Liver (tissue), 9 donors: ENCODE results near the gene PPP2R2B. TPM values are rescaled to one million over a fixed set of nuclear protein-coding genes. Genes with fewer than 3 reads are reported as not detected.

ENCODE experiments used
- DNase-seq: peaks from one replicate; pipeline ENCODE4 v3.0.0-alpha.2; 2017; ENCODE audit warnings: low spot score
- H3K27ac ChIP-seq, 2 donors: one replicate each; pipeline ENCODE4 v1.7.0; 2013; ENCODE audit warnings: inconsistent platforms in 2 of 2, low read length in 2 of 2, control low read depth in 1 of 2, low read depth in 1 of 2, mild to moderate bottlenecking in 1 of 2
- H3K27me3 ChIP-seq, 4 donors: one replicate each; pipeline versions ENCODE4 v1.6.1 to v1.7.0; 2013; ENCODE audit warnings: low read length in 3 of 4, inconsistent platforms in 1 of 4, mild to moderate bottlenecking in 1 of 4, moderate library complexity in 1 of 4; ENCODE audit not compliant: control insufficient read depth in 4 of 4, insufficient read depth in 4 of 4
- H3K36me3 ChIP-seq, 4 donors: one replicate each; pipeline versions ENCODE4 v1.6.1 to v1.7.0; 2013; ENCODE audit warnings: low read length in 3 of 4, mild to moderate bottlenecking in 3 of 4, low read depth in 1 of 4, moderate library complexity in 1 of 4; ENCODE audit not compliant: control insufficient read depth in 4 of 4, insufficient read depth in 3 of 4
- H3K4me1 ChIP-seq, 4 donors: one replicate each; pipeline versions ENCODE4 v1.6.1 to v1.7.0; 2013; ENCODE audit warnings: low read length in 3 of 4, mild to moderate bottlenecking in 3 of 4, moderate library complexity in 1 of 4; ENCODE audit not compliant: control insufficient read depth in 4 of 4, insufficient read depth in 4 of 4
- H3K4me3 ChIP-seq, 3 donors: one replicate each; pipeline versions ENCODE4 v1.6.1 to v1.7.0; 2013; ENCODE audit warnings: low read length in 3 of 3, control low read depth in 1 of 3, low read depth in 1 of 3, mild to moderate bottlenecking in 1 of 3
- H3K9ac ChIP-seq, 2 donors: one replicate each; pipeline ENCODE4 v1.7.0; 2013; ENCODE audit warnings: low read length in 2 of 2, mild to moderate bottlenecking in 2 of 2, moderate library complexity in 2 of 2, control low read depth in 1 of 2, low read depth in 1 of 2
- H3K9me3 ChIP-seq, 4 donors: one replicate each; pipeline versions ENCODE4 v1.6.1 to v1.7.0; 2013; ENCODE audit warnings: low read length in 3 of 4; ENCODE audit not compliant: control insufficient read depth in 4 of 4
- EGR1 ChIP-seq, 2 donors: IDR thresholded peaks; 2 replicates each; pipeline ENCODE4 v1.6.1; 2016 to 2018; ENCODE audit warnings: antibody characterized with exemption in 2 of 2, low read depth in 2 of 2
- FOXA1 ChIP-seq: IDR thresholded peaks from 2 replicates; pipeline ENCODE4 v1.6.1; 2016; ENCODE audit warnings: antibody characterized with exemption
- FOXA2 ChIP-seq: IDR thresholded peaks from 2 replicates; pipeline ENCODE4 v1.6.1; 2016; ENCODE audit warnings: antibody characterized with exemption
- GABPA ChIP-seq, 2 donors: IDR thresholded peaks in 1 of 2; conservative IDR thresholded peaks in 1 of 2; 2 replicates each; pipeline ENCODE4 v1.6.1; 2016; ENCODE audit warnings: antibody characterized with exemption in 2 of 2, mild to moderate bottlenecking in 1 of 2, moderate library complexity in 1 of 2
- HNF4A ChIP-seq, 2 donors: conservative IDR thresholded peaks; 2 replicates each; pipeline ENCODE4 v1.6.1; 2016; ENCODE audit warnings: antibody characterized with exemption in 2 of 2, mild to moderate bottlenecking in 2 of 2
- HNF4G ChIP-seq: IDR thresholded peaks from 2 replicates; pipeline ENCODE4 v1.6.1; 2016; ENCODE audit warnings: antibody characterized with exemption
- JUND ChIP-seq, 2 donors: IDR thresholded peaks; 2 replicates each; pipeline ENCODE4 v1.6.1; 2016; ENCODE audit warnings: antibody characterized with exemption in 2 of 2
- NR2F2 ChIP-seq: IDR thresholded peaks from 2 replicates; pipeline ENCODE4 v1.6.1; 2016; ENCODE audit warnings: antibody characterized with exemption
- RAD21 ChIP-seq, 2 donors: IDR thresholded peaks; 2 replicates each; pipeline ENCODE4 v1.6.1; 2016; ENCODE audit warnings: antibody characterized with exemption in 2 of 2, mild to moderate bottlenecking in 2 of 2
- RXRA ChIP-seq, 2 donors: IDR thresholded peaks; 2 replicates each; pipeline ENCODE4 v1.6.1; 2017 to 2018; ENCODE audit warnings: antibody characterized with exemption in 2 of 2, mild to moderate bottlenecking in 1 of 2
- SP1 ChIP-seq: IDR thresholded peaks from 2 replicates; pipeline ENCODE4 v1.6.1; 2018; ENCODE audit warnings: antibody characterized with exemption, mild to moderate bottlenecking
- TAF1 ChIP-seq: conservative IDR thresholded peaks from 2 replicates; pipeline ENCODE4 v1.6.1; 2016; ENCODE audit warnings: antibody characterized with exemption, mild to moderate bottlenecking
- YY1 ChIP-seq: IDR thresholded peaks from 2 replicates; pipeline ENCODE4 v1.6.1; 2016; ENCODE audit warnings: antibody characterized with exemption, mild to moderate bottlenecking
- WGBS: extraction: QIAGEN DNeasy Blood & Tissue Kit; methylation state at CpG from one replicate; pipeline ENCODE4 v1.1.7; 2013; 5-methylcytosine and 5-hydroxymethylcytosine counted together
- polyA plus RNA-seq, 2 donors: library from polyadenylated mRNA; stranded (reverse) in 1 of 2; unstranded in 1 of 2; fragments of 200-250 nt in 1 of 2; fragments of >200 nt in 1 of 2; fragmentation: Nextera tagmentation in 1 of 2; extraction: Ambion mirVana in 1 of 2; gene quantifications; one replicate each; pipeline versions ENCODE4 v1.2.1 to v1.2.3, GENCODE V29; 2013 to 2015
- total RNA-seq, 2 donors: library from RNA; depleted of rRNA; stranded (reverse); fragments of >200 nt; gene quantifications; one replicate each; pipeline ENCODE4 v1.2.3, GENCODE V29; 2014
- TF ChIP-seq, protein P1 (sequence below): fragments of 150-350 bp; IDR thresholded peaks from 2 replicates; pipeline ENCODE4 v1.5.1; 2017; ENCODE audit warnings: improper control_type of control experiment, low read depth, low read length; ENCODE audit not compliant: missing input control
- TF ChIP-seq, protein P2 (sequence below): IDR thresholded peaks from 2 replicates; pipeline ENCODE4 v1.6.1; 2016; ENCODE audit warnings: antibody characterized with exemption, mild to moderate bottlenecking
- TF ChIP-seq, protein P3 (sequence below): IDR thresholded peaks from 2 replicates; pipeline ENCODE4 v1.6.1; 2016; ENCODE audit warnings: antibody characterized with exemption
- TF ChIP-seq, protein P4 (sequence below): IDR thresholded peaks from 2 replicates; pipeline ENCODE4 v1.6.1; 2016; ENCODE audit warnings: antibody characterized with exemption
- TF ChIP-seq, protein P5 (sequence below): IDR thresholded peaks from 2 replicates; pipeline ENCODE4 v1.6.1; 2016; ENCODE audit warnings: antibody characterized with exemption
- donor health status: healthy.
- donor health status: healthy.
- donor health status: healthy.
- donor health status: healthy.
- donor health status: healthy.

PPP2R2B gene
- total and polyA plus RNA-seq, 4 donors = 0.15 to 6.3 (median 0.40) TPM

DNA sequence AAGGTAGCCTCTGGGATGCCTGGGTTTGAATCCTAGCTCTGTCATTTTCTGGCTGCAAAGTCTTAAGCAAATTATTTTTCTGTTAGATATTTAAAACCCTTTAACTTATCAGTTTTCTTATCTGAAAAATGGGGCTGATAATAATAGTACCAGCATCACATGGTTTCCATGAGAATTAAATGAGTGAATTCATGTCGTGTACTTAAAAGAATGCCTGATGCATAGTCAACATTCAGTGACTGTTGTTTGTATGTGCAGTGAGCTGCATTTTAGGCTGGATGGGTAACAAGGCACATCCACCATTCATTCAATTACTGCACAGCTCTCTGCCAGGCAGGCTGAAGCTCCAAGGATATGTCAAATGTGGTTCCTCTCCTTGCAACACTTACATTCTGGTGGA lies 122.0 kb downstream of the PPP2R2B start:
- no peaks in the 10 kb centered on the region for H3K4me1 ChIP-seq
- no peaks in the 10 kb centered on the region for H3K36me3 ChIP-seq
- 70% methylated on average over 1 of the region's 1 CpG for WGBS
- H3K9ac ChIP-seq = no peak overlapping the region
- no peak for DNase-seq
- H3K27ac ChIP-seq = no peak overlapping the region
- H3K4me3 ChIP-seq = no peak overlapping the region
- no peaks in the 10 kb centered on the region for H3K9me3 ChIP-seq
- TF ChIP-seq EGR1 (IDR thresholded peaks at IDR 0.05; ENCODE audit: low read depth in 2 of 2) = no peak
- no peak for TF ChIP-seq JUND (IDR thresholded peaks at IDR 0.05)
- TF ChIP-seq RXRA (IDR thresholded peaks at IDR 0.05) = no peak
- TF ChIP-seq, protein P1, sequence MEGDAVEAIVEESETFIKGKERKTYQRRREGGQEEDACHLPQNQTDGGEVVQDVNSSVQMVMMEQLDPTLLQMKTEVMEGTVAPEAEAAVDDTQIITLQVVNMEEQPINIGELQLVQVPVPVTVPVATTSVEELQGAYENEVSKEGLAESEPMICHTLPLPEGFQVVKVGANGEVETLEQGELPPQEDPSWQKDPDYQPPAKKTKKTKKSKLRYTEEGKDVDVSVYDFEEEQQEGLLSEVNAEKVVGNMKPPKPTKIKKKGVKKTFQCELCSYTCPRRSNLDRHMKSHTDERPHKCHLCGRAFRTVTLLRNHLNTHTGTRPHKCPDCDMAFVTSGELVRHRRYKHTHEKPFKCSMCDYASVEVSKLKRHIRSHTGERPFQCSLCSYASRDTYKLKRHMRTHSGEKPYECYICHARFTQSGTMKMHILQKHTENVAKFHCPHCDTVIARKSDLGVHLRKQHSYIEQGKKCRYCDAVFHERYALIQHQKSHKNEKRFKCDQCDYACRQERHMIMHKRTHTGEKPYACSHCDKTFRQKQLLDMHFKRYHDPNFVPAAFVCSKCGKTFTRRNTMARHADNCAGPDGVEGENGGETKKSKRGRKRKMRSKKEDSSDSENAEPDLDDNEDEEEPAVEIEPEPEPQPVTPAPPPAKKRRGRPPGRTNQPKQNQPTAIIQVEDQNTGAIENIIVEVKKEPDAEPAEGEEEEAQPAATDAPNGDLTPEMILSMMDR = no peak
- no peak for TF ChIP-seq TAF1
- no peak for TF ChIP-seq FOXA1
- no peak for TF ChIP-seq FOXA2
- TF ChIP-seq, protein P2, sequence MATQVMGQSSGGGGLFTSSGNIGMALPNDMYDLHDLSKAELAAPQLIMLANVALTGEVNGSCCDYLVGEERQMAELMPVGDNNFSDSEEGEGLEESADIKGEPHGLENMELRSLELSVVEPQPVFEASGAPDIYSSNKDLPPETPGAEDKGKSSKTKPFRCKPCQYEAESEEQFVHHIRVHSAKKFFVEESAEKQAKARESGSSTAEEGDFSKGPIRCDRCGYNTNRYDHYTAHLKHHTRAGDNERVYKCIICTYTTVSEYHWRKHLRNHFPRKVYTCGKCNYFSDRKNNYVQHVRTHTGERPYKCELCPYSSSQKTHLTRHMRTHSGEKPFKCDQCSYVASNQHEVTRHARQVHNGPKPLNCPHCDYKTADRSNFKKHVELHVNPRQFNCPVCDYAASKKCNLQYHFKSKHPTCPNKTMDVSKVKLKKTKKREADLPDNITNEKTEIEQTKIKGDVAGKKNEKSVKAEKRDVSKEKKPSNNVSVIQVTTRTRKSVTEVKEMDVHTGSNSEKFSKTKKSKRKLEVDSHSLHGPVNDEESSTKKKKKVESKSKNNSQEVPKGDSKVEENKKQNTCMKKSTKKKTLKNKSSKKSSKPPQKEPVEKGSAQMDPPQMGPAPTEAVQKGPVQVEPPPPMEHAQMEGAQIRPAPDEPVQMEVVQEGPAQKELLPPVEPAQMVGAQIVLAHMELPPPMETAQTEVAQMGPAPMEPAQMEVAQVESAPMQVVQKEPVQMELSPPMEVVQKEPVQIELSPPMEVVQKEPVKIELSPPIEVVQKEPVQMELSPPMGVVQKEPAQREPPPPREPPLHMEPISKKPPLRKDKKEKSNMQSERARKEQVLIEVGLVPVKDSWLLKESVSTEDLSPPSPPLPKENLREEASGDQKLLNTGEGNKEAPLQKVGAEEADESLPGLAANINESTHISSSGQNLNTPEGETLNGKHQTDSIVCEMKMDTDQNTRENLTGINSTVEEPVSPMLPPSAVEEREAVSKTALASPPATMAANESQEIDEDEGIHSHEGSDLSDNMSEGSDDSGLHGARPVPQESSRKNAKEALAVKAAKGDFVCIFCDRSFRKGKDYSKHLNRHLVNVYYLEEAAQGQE = no peak
- TF ChIP-seq, protein P3, sequence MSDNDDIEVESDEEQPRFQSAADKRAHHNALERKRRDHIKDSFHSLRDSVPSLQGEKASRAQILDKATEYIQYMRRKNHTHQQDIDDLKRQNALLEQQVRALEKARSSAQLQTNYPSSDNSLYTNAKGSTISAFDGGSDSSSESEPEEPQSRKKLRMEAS = no peak
- TF ChIP-seq HNF4A (conservative IDR thresholded peaks at IDR 0.05) = no peak
- TF ChIP-seq HNF4G = no peak
- TF ChIP-seq, protein P4, sequence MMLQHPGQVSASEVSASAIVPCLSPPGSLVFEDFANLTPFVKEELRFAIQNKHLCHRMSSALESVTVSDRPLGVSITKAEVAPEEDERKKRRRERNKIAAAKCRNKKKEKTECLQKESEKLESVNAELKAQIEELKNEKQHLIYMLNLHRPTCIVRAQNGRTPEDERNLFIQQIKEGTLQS = no peak
- TF ChIP-seq SP1 = no peak
- no peak for TF ChIP-seq NR2F2
- no peak for TF ChIP-seq GABPA (IDR thresholded peaks at IDR 0.05 in 1 of 2, conservative IDR thresholded peaks at IDR 0.05 in 1 of 2)
- TF ChIP-seq, protein P5, sequence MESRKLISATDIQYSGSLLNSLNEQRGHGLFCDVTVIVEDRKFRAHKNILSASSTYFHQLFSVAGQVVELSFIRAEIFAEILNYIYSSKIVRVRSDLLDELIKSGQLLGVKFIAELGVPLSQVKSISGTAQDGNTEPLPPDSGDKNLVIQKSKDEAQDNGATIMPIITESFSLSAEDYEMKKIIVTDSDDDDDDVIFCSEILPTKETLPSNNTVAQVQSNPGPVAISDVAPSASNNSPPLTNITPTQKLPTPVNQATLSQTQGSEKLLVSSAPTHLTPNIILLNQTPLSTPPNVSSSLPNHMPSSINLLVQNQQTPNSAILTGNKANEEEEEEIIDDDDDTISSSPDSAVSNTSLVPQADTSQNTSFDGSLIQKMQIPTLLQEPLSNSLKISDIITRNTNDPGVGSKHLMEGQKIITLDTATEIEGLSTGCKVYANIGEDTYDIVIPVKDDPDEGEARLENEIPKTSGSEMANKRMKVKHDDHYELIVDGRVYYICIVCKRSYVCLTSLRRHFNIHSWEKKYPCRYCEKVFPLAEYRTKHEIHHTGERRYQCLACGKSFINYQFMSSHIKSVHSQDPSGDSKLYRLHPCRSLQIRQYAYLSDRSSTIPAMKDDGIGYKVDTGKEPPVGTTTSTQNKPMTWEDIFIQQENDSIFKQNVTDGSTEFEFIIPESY = no peak
- no peak for TF ChIP-seq RAD21 (IDR thresholded peaks at IDR 0.05)
- no peaks in the 10 kb centered on the region for H3K27me3 ChIP-seq

DNA sequence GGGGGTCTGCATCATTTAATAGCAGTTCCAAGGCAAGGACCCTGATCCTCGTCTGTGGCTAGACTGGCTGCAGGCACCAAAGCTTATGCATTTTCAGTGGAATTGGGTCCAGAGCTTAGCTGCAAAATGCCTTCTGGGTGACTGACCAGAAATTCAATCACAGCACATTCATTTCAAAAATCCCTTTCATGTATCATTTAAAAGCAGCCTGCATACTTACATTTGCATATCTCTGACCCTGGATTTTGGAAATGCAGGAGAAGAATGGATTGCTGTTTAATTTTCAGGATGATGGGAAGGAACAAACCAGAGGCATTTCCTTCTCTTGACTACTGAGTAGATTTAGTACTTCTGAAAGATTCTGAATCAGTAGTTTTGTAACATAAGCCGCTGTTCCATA lies 122.8 kb downstream of the PPP2R2B start:
- no peak overlapping the region for H3K27ac ChIP-seq
- no peak overlapping the region for H3K4me3 ChIP-seq
- WGBS = 79% methylated on average over 2 of the region's 2 CpGs
- no peak overlapping the region for H3K9ac ChIP-seq
- no peaks in the 10 kb centered on the region for H3K36me3 ChIP-seq
- no peaks in the 10 kb centered on the region for H3K27me3 ChIP-seq
- no peaks in the 10 kb centered on the region for H3K4me1 ChIP-seq
- DNase-seq = no peak
- H3K9me3 ChIP-seq = no peaks in the 10 kb centered on the region
- TF ChIP-seq SP1 (no peak), GABPA (IDR thresholded peaks at IDR 0.05 in 1 of 2, conservative IDR thresholded peaks at IDR 0.05 in 1 of 2) (no peak), RAD21 (IDR thresholded peaks at IDR 0.05) (no peak), TAF1 (no peak), EGR1 (IDR thresholded peaks at IDR 0.05; ENCODE audit: low read depth in 2 of 2) (no peak), HNF4A (conservative IDR thresholded peaks at IDR 0.05) (no peak), FOXA2 (no peak), HNF4G (no peak), JUND (IDR thresholded peaks at IDR 0.05) (no peak), YY1 (no peak)
- TF ChIP-seq, protein P4 = no peak
- TF ChIP-seq, protein P5 = no peak
- TF ChIP-seq, protein P3 = no peak
